Measurements from ENCODE around the gene DHRS1. TPM values are rescaled to one million over a fixed set of nuclear protein-coding genes. Genes with fewer than 3 reads are reported as not detected.

Gene DHRS1
- total and polyA plus RNA-seq, 9 of the 15 experiments (the other 6 are each of a cell fraction or from before 2014, with no cell fraction given): 7.3 to 33.6 (median 13.3) TPM

GRCh38 chr14:24255931-24256711, 43.5 kb downstream of the DHRS1 start (continued):
- no peak for TF ChIP-seq ATF2 (CRISPR knock-in tag; IDR thresholded peaks at IDR 0.05)
- TF ChIP-seq EWSR1 (IDR thresholded peaks at IDR 0.05; ENCODE audit: borderline replicate concordance, low read depth, partially characterized antibody): no peak
- TF ChIP-seq U2AF2 (optimal IDR thresholded peaks at IDR 0.05; ENCODE audit: low read depth, low read length): no peak
- TF ChIP-seq ZNF655 (CRISPR knock-in tag; IDR thresholded peaks at IDR 0.05): no peak
- TF ChIP-seq SRSF3 (IDR thresholded peaks at IDR 0.05; ENCODE audit: insufficient read depth, low read length): no peak
- no peak for TF ChIP-seq ZNF639 (CRISPR knock-in tag; conservative IDR thresholded peaks at IDR 0.05 in 1 of 2, IDR thresholded peaks at IDR 0.05 in 1 of 2)
- TF ChIP-seq NONO (IDR thresholded peaks at IDR 0.05; ENCODE audit: low read depth in 2 of 2, low read length in 1 of 2): no peak
- TF ChIP-seq THAP12 (CRISPR knock-in tag; IDR thresholded peaks at IDR 0.05): no peak
- no peak for TF ChIP-seq ELF2 (CRISPR knock-in tag; IDR thresholded peaks at IDR 0.05)
- TF ChIP-seq ZNF76 (CRISPR knock-in tag; IDR thresholded peaks at IDR 0.05; ENCODE audit: borderline replicate concordance): no peak
- no peak for TF ChIP-seq ZNF668 (CRISPR knock-in tag; IDR thresholded peaks at IDR 0.05)
- TF ChIP-seq ZSCAN32 (CRISPR knock-in tag; IDR thresholded peaks at IDR 0.05): no peak
- TF ChIP-seq KHSRP (IDR thresholded peaks at IDR 0.05): no peak
- no peak for TF ChIP-seq FOXO4 (CRISPR knock-in tag; IDR thresholded peaks at IDR 0.05)
- TF ChIP-seq NFXL1 (CRISPR knock-in tag; IDR thresholded peaks at IDR 0.05): no peak

Measured in K562 (cell line).